Retinal pigment epithelial cell (primary cell): ENCODE measurements around the gene APBA2.

ENCODE experiments used
- DNase-seq: peaks from one replicate; pipeline ENCODE4 v3.0.0-alpha.2; 2010; ENCODE audit warnings: low read depth
- H3K4me3 ChIP-seq: 2 replicates; pipeline ENCODE4 v1.5.1; 2011; ENCODE audit warnings: mild to moderate bottlenecking, low read length, control low read depth, moderate library complexity
- TF ChIP-seq, protein P1 (sequence below): conservative IDR thresholded peaks from 2 replicates; pipeline ENCODE4 v1.5.1; 2011; ENCODE audit warnings: low read depth, low read length, control low read depth, inconsistent platforms

APBA2 gene

DNA sequence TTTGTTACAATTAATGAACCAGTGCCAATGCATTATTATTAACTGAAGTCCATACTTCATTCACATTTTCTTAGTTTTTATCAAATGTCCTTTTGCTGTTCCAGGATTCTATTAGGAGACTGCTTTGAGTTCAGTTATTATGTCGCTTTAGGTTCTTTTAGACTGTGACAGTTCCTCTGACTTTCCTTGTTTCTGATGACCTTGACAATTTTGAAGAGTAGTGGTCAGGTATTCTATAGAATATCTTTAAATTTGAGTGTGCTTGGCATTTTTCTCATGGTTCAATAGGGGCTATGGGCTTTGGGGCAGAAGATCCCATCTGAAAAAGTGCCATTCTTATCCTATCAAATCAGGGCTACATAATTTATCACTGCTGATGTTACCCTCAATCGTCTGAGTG lies 126.3 kb downstream of the APBA2 start:
- no peak overlapping the region for H3K4me3 ChIP-seq
- TF ChIP-seq, protein P1, sequence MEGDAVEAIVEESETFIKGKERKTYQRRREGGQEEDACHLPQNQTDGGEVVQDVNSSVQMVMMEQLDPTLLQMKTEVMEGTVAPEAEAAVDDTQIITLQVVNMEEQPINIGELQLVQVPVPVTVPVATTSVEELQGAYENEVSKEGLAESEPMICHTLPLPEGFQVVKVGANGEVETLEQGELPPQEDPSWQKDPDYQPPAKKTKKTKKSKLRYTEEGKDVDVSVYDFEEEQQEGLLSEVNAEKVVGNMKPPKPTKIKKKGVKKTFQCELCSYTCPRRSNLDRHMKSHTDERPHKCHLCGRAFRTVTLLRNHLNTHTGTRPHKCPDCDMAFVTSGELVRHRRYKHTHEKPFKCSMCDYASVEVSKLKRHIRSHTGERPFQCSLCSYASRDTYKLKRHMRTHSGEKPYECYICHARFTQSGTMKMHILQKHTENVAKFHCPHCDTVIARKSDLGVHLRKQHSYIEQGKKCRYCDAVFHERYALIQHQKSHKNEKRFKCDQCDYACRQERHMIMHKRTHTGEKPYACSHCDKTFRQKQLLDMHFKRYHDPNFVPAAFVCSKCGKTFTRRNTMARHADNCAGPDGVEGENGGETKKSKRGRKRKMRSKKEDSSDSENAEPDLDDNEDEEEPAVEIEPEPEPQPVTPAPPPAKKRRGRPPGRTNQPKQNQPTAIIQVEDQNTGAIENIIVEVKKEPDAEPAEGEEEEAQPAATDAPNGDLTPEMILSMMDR: no peak
- no peak for DNase-seq

DNA sequence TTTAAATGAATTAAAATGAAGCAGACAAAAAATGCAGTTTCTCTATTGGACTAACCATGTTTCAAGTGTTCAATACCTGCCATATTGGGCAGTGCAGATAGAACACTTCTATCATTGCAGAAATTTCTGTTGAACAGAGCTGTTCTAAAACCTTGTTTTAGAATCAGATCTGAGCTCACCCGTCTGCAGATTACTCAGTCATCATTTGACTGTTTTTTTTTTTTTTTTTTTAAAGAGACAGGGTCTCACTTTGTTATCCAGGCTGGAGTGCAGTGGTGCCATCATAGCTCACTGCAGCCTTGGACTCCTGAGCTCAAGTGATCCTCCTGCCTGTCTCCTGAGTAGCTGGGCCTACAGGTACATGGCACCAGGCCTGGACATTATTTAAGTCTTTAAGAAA lies 128.7 kb downstream of the APBA2 start:
- TF ChIP-seq, protein P1: no peak
- no peak overlapping the region for H3K4me3 ChIP-seq
- DNase-seq: no peak

DNA sequence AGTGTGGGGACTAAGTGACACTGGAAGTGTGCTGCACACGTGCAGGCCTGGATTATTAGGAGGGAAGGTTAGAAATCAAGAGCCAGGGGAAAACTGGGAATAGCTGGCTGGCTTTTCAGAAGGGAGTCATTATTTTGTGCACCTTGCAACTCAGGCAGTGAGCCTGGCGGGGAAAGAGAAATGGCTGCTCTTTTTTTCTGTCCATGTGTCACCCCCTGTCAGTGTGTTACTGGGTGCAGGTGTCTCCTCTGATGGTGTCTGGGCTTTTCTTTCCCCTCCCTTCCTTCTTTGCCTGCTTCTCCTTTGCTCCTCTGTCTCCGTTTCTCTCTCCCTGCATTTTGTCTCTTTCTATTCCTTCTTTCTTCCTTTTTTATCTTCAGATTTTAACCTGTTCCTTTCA lies 130.7 kb downstream of the APBA2 start:
- TF ChIP-seq, protein P1: no peak
- DNase-seq: no peak
- H3K4me3 ChIP-seq: no peak overlapping the region

DNA sequence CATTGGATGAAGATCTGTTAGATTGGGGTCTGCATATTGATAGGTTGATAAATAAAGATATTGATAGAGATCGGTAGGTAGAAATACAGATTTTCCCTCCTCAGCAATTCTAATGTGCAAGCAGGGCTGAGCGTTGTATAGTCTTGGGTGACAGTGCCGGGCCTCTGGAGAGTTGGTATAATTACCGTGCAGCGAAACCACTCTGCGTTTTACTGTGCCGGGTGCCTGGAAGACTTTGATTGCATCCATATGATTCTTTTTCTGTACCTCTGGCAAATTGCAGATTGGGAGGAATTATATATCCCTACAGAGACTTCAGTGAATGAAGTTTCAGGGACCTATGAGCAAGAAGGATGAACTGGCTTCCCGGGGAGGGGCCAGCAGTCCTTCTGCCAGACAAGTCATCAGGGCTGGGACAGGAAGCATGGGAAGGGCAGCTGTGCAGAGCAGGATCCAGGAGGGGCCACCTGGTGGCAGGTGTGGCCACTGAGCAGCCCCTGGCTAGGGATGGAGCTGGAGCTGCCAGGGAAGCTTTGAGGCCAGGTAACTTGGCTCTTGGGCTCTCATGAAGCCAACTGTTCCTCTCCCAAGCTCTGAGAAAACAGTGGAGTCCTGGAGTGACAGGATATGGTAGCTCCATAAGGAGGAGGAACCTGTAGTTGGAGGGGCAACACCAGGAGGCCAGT lies 132.5 kb downstream of the APBA2 start:
- no peak overlapping the region for H3K4me3 ChIP-seq
- DNase-seq: no peak
- TF ChIP-seq, protein P1: peak; percentile 27

DNA sequence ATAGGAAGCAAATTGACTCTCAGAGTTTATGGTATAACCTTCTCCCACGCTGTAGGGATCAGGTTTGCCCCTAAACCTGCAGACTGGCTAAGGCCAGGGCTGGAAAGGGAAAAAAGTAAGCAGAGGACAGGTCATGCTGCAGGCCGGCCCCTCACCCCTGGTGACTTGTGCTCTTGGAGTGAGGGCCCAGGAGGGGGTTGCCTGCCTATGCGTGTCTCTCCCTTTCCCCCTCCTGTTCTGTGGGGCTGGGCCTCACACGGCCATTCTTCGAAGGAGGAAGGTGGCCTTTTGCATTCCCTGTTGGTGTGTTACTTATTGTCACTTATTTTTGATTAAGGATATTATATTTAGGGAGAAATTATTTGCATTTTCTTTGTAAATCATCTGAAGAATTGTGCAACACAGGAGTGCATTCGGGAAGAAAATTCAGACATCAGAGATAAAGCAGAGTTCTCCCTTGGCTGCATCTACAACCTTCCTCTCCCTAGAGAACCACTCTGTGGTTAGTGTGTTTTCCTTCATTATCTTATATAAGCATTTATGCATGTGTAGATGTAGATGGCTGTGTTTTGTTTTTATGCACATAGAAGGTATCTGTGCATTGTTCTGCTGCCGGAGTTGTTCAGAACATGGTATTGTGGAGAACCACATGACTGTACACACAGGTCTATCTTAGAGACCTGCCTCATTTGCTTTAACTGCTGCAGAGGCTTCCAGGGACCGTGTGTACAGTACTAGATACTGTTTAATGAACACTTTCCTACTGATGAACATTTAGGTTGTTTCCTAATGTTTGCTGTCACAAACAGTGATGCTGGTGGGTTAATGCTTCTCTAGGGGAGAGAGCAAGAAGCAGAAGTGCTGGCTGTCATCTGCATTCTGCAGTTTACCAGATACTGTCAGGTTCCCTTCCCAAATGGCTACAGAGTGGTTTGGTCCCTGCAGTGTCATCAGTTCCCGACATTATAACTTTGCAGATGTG lies 133.5 kb downstream of the APBA2 start:
- TF ChIP-seq, protein P1: no peak
- no peak for DNase-seq
- no peak overlapping the region for H3K4me3 ChIP-seq

DNA sequence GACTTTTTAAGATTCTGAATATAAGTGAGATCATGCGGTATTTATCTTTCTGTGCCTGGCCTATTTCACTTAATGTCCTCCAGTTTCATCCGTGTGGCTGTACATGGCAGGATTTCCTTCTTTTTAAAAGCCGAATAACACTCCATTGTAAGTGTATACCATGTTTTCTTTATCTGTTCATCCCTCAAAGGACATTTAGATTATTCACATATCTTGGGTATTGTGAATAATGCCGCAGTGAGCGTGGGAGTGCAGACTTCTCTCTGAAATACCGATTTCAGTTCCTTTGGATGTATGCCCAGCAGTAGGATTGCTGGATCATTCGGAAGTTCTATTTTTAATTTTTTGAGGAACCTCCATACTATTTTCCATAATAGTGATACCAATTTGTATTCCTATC lies 136.1 kb downstream of the APBA2 start:
- no peak overlapping the region for H3K4me3 ChIP-seq
- DNase-seq: no peak
- TF ChIP-seq, protein P1: no peak
